ENCODE measurements around the gene TRIM15.

Gene TRIM15

GRCh38 chr6:30212865-30213666 lies 49.7 kb downstream of the TRIM15 start, which contains the start of gene TRIM26:
TSS of gene TRIM26 (minus strand) at chr6:30213406. CDS start at chr6:30199103, 14,303 bp downstream.
- Histone ChIP-seq H2AFZ (peak within 1 kb of the TSS; percentile 96), H3K27me3 (ENCODE audit: control insufficient read depth, insufficient read depth, low read length) (no peaks in the 10 kb centered on the region), H3K4me3 (ENCODE audit: low read depth, low read length) (peak within 1 kb of the TSS; percentile 97), H3K9me3 (ENCODE audit: control insufficient read depth, low read length) (no peaks in the 10 kb centered on the region), H3K9ac (peak within 1 kb of the TSS; percentile 62), H3K79me2 (peaks cover 28% of the 10 kb centered on the region), H3K4me2 (ENCODE audit: low read length) (peak within 1 kb of the TSS; percentile 94), H3K36me3 (ENCODE audit: control insufficient read depth, insufficient read depth, low read length) (no peaks in the 10 kb centered on the region), H3K4me1 (peaks cover 6% of the 10 kb centered on the region), H3K27ac (peak within 1 kb of the TSS; percentile 91)
- no peak for TF ChIP-seq CTCF (IDR thresholded peaks at IDR 0.05)

GRCh38 chr6:30213667-30213956 lies 50.3 kb downstream of the TRIM15 start:
- H3K9me3 ChIP-seq (ENCODE audit: control insufficient read depth, low read length), result no peaks in the 10 kb centered on the region
- peaks cover 28% of the 10 kb centered on the region for H3K79me2 ChIP-seq
- H2AFZ ChIP-seq, result peak overlapping the region; percentile 96
- H3K4me3 ChIP-seq (ENCODE audit: low read depth, low read length), result peak overlapping the region; percentile 97
- H3K9ac ChIP-seq, result peak overlapping the region; percentile 1
- no peak for TF ChIP-seq CTCF (IDR thresholded peaks at IDR 0.05)
- H3K36me3 ChIP-seq (ENCODE audit: control insufficient read depth, insufficient read depth, low read length), result no peaks in the 10 kb centered on the region
- H3K4me1 ChIP-seq, result peaks cover 6% of the 10 kb centered on the region
- peak overlapping the region; percentile 94 for H3K4me2 ChIP-seq (ENCODE audit: low read length)
- H3K27me3 ChIP-seq (ENCODE audit: control insufficient read depth, insufficient read depth, low read length), result no peaks in the 10 kb centered on the region
- H3K27ac ChIP-seq, result peak overlapping the region; percentile 91

- Histone ChIP-seq H3K27me3 (ENCODE audit: control insufficient read depth, insufficient read depth, low read length) (no peaks in the 10 kb centered on the region), H2AFZ (peak overlapping the region; percentile 96), H3K36me3 (ENCODE audit: control insufficient read depth, insufficient read depth, low read length) (no peaks in the 10 kb centered on the region), H3K9me3 (ENCODE audit: control insufficient read depth, low read length) (no peaks in the 10 kb centered on the region), H3K4me3 (ENCODE audit: low read depth, low read length) (peak overlapping the region; percentile 97), H3K4me1 (peaks cover 6% of the 10 kb centered on the region), H3K4me2 (ENCODE audit: low read length) (peak overlapping the region; percentile 94), H3K9ac (peak overlapping the region; percentile 1), H3K27ac (peak overlapping the region; percentile 91), H3K79me2 (peaks cover 27% of the 10 kb centered on the region)
- no peak for TF ChIP-seq CTCF (IDR thresholded peaks at IDR 0.05)
Observed at GRCh38 chr6:30213957-30214656, 50.8 kb downstream of the TRIM15 start.

- peaks cover 6% of the 10 kb centered on the region for H3K4me1 ChIP-seq
- no peak for TF ChIP-seq CTCF (IDR thresholded peaks at IDR 0.05)
- H3K36me3 ChIP-seq (ENCODE audit: control insufficient read depth, insufficient read depth, low read length), result no peaks in the 10 kb centered on the region
- no peaks in the 10 kb centered on the region for H3K9me3 ChIP-seq (ENCODE audit: control insufficient read depth, low read length)
- H3K9ac ChIP-seq, result no peak overlapping the region
- peak overlapping the region; percentile 94 for H3K4me2 ChIP-seq (ENCODE audit: low read length)
- H3K27ac ChIP-seq, result peak overlapping the region; percentile 91
- peaks cover 22% of the 10 kb centered on the region for H3K79me2 ChIP-seq
- H2AFZ ChIP-seq, result peak overlapping the region; percentile 96
- no peaks in the 10 kb centered on the region for H3K27me3 ChIP-seq (ENCODE audit: control insufficient read depth, insufficient read depth, low read length)
- H3K4me3 ChIP-seq (ENCODE audit: low read depth, low read length), result peak overlapping the region; percentile 97
Observed at GRCh38 chr6:30214657-30214982, 51.3 kb downstream of the TRIM15 start.
